ENCODE data around the gene DAB1. TPM values are rescaled to one million over a fixed set of nuclear protein-coding genes. Genes with fewer than 3 reads are reported as not detected.

DAB1 gene
- total and polyA plus RNA-seq, 10 of the 15 experiments (the other 5 are each of a cell fraction or from before 2014, with no cell fraction given), result 0.02 to 0.10 (median 0.03) TPM; not detected in 5

DNA sequence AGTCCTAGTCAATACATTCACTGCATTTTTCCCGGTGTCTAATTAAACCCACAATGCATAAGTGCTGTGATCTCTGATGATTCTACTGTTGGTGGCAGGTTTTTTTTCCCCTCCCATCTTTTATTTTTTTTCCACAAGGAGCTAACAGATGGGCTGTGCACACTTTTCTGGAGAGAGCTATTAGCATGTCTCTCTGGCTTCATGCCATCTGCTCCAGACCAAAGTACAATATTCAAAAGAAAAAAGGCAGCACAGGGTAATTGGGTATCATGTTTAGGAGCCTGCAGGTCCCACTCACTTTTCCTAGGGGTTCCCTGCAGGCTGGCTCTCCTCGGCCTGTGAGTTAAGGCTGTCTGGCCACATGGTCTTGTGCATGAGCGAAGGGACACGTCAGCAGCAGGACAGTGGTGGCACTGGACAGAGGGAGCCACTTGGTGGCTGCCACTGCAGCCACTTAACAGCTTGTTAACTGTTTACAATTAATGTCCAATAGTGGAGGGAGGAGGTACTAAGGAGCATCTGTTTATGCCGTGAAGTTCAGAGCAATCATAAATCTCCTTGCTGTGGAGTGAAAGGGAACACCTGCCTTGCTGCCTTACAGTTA, 404.5 kb downstream of the DAB1 start:
- intact Hi-C loops (cut with micrococcal nuclease; ENCODE audit: unreplicated experiment) (no loop called here), in situ Hi-C loops (cut with MboI) (no loop called here)
- Histone ChIP-seq H3K27me3 (replicated peaks in 1 of 2; ENCODE audit: control insufficient read depth in 2 of 2, insufficient read depth in 2 of 2, low read length in 1 of 2) (no peaks in the 10 kb centered on the region; a peak in 1 of 4 replicates), H3K9ac (ENCODE audit: control insufficient read depth, insufficient read depth, low read length) (no peak overlapping the region), H3K4me3 (no peak overlapping the region), H2AFZ (ENCODE audit: control insufficient read depth, low read depth, low read length) (no peak overlapping the region), H3K4me2 (ENCODE audit: control insufficient read depth, insufficient read depth) (no peak overlapping the region), H3K27ac (ENCODE audit: control insufficient read depth, insufficient read depth) (no peak overlapping the region), H3K36me3 (ENCODE audit: control insufficient read depth in 2 of 2, insufficient read depth in 2 of 2, low read length in 1 of 2) (no peaks in the 10 kb centered on the region), H3K4me1 (ENCODE audit: control insufficient read depth, insufficient read depth, low read length) (no peaks in the 10 kb centered on the region), H4K20me1 (ENCODE audit: control insufficient read depth, insufficient read depth) (no peaks in the 10 kb centered on the region), H3K79me2 (ENCODE audit: control insufficient read depth, insufficient read depth, low read length) (no peaks in the 10 kb centered on the region), H3K9me3 (replicated peaks; ENCODE audit: control insufficient read depth, insufficient read depth, low read length) (no peaks in the 10 kb centered on the region)
- WGBS (ENCODE audit: insufficient coverage, insufficient replicate concordance, low lambda C conversion rate, missing lambda C conversion rate), result 0% methylated on average over 5 of the region's 5 CpGs
- ChIA-PET SMC1A (ENCODE audit: uncharacterized antibody, unreplicated experiment) (interaction anchor here (0.6 kb wide), 1 partner anchor 275 kb away, joined by 3 read pairs; no protein-coding TSS in a partner anchor), POLR2A (interaction anchor here (0.6 kb wide), 1 partner anchor 400 kb away, joined by 5 read pairs; no protein-coding TSS in a partner anchor), RAD21 (ENCODE audit: unreplicated experiment) (no interaction called here), CTCF (interaction anchor here (1.3 kb wide), 1 partner anchor 12 kb away, joined by 3 read pairs; no protein-coding TSS in a partner anchor)
- DNase-seq (ENCODE audit: low read depth, low spot score) (no peak), FAIRE-seq (no peak), ATAC-seq (no peak)
- no TSS peak for BruUV-seq (replicated peaks)
- TF ChIP-seq YY1 (IDR thresholded peaks at IDR 0.05; ENCODE audit: low read depth, low read length) (no peak), TCF3 (IDR thresholded peaks at IDR 0.05; ENCODE audit: borderline replicate concordance, insufficient read depth, low read depth, low read length) (no peak), TCF12 (IDR thresholded peaks at IDR 0.05; ENCODE audit: low read depth, low read length) (no peak), TARDBP (IDR thresholded peaks at IDR 0.05; ENCODE audit: borderline replicate concordance) (no peak), LARP7 (IDR thresholded peaks at IDR 0.05) (no peak), SP1 (IDR thresholded peaks at IDR 0.05; ENCODE audit: low read depth, low read length) (no peak), EP300 (IDR thresholded peaks at IDR 0.05; ENCODE audit: borderline replicate concordance in 1 of 2, control insufficient read depth in 1 of 2, low read depth in 2 of 2, low read length in 2 of 2) (no peak), DPF2 (IDR thresholded peaks at IDR 0.05) (no peak), CEBPB (IDR thresholded peaks at IDR 0.05; ENCODE audit: borderline replicate concordance in 1 of 2, low read depth in 2 of 2, low read length in 2 of 2) (no peak), MYB (IDR thresholded peaks at IDR 0.05; ENCODE audit: borderline replicate concordance, low read depth, low read length) (no peak), TAF1 (IDR thresholded peaks at IDR 0.05; ENCODE audit: borderline replicate concordance, low read depth, low read length) (no peak), ZSCAN29 (IDR thresholded peaks at IDR 0.05) (no peak), STAT3 (IDR thresholded peaks at IDR 0.05; ENCODE audit: low read depth, low read length) (no peak), ZNF207 (IDR thresholded peaks at IDR 0.05; ENCODE audit: borderline replicate concordance) (no peak), MEF2B (IDR thresholded peaks at IDR 0.05; ENCODE audit: partially characterized antibody, poor library complexity, severe bottlenecking) (no peak), FOS (IDR thresholded peaks at IDR 0.05; ENCODE audit: borderline replicate concordance, extremely low read depth, insufficient read length) (no peak)
- TF ChIP-seq, protein P1, sequence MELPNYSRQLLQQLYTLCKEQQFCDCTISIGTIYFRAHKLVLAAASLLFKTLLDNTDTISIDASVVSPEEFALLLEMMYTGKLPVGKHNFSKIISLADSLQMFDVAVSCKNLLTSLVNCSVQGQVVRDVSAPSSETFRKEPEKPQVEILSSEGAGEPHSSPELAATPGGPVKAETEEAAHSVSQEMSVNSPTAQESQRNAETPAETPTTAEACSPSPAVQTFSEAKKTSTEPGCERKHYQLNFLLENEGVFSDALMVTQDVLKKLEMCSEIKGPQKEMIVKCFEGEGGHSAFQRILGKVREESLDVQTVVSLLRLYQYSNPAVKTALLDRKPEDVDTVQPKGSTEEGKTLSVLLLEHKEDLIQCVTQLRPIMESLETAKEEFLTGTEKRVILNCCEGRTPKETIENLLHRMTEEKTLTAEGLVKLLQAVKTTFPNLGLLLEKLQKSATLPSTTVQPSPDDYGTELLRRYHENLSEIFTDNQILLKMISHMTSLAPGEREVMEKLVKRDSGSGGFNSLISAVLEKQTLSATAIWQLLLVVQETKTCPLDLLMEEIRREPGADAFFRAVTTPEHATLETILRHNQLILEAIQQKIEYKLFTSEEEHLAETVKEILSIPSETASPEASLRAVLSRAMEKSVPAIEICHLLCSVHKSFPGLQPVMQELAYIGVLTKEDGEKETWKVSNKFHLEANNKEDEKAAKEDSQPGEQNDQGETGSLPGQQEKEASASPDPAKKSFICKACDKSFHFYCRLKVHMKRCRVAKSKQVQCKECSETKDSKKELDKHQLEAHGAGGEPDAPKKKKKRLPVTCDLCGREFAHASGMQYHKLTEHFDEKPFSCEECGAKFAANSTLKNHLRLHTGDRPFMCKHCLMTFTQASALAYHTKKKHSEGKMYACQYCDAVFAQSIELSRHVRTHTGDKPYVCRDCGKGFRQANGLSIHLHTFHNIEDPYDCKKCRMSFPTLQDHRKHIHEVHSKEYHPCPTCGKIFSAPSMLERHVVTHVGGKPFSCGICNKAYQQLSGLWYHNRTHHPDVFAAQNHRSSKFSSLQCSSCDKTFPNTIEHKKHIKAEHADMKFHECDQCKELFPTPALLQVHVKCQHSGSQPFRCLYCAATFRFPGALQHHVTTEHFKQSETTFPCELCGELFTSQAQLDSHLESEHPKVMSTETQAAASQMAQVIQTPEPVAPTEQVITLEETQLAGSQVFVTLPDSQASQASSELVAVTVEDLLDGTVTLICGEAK (IDR thresholded peaks at IDR 0.05; ENCODE audit: borderline replicate concordance), result no peak
